HG03460 (cell line): ENCODE data around the gene P4HA2.

Experiments
- ATAC-seq: cut with Tn5 transposase; IDR thresholded peaks from one replicate; pipeline ENCODE4 v1.9.1; 2021; ENCODE audit not compliant: unreplicated experiment

The P4HA2 gene

GRCh38 chr5:132204371-132205135, 23.1 kb downstream of the P4HA2 start:
- no peak for ATAC-seq

DNA sequence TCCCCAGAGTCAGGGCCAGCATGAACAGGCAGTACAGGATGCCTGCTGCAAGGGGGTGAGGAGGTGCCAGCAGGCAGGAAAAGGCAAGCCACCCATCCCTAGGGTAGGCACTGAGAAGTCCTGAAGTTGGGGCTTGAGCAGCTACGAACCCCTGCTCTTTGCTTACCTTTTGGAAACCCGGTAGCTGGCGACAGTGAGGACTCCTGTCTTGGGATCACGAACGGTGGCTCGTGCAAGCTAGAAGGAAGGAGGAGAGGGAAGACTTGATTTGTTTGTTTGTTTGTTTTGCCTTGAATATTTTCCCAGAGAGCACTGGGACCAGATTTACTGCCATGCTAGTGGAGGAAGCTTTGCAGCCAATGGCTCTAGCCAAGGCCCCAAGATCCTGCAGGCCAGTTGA, 23.7 kb downstream of the P4HA2 start:
- no peak for ATAC-seq

- no peak for ATAC-seq
Observed at GRCh38 chr5:132203464-132203818, 24.2 kb downstream of the P4HA2 start.

DNA sequence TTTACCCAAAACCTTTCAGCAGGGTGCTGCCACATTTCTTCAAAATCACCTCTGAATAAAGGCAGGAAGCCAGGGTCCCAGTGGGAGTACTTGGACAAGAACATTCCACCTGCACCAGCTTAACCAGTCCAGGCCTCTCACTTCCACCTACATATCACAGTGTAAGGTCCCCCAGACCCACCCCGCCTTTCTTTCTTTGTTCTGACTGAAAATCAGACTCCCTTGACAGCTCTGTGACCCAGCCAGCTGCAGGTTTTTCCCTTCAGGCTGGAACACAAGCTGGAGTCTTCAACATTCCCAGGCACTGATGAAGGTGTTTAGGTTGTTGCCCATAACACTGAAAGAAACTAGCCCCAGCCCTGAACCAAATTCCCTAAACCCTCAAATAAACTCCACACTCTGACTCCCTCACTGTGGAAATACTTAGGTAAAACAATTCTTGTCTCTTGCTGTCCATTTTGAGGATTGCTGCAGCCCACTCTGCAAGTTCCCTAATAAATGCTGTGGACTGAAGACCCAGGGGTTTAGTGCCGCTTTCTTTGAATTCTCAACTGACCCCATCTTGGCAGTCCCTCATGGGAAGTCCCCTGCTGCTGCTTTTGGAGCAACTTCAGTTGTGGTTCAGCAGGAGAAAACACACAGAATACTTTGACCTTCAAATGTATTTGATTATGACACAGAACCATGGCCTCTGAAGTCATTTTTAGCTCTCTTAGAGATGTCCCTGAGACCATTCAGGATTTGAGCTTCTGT, 24.8 kb downstream of the P4HA2 start:
- ATAC-seq = no peak

DNA sequence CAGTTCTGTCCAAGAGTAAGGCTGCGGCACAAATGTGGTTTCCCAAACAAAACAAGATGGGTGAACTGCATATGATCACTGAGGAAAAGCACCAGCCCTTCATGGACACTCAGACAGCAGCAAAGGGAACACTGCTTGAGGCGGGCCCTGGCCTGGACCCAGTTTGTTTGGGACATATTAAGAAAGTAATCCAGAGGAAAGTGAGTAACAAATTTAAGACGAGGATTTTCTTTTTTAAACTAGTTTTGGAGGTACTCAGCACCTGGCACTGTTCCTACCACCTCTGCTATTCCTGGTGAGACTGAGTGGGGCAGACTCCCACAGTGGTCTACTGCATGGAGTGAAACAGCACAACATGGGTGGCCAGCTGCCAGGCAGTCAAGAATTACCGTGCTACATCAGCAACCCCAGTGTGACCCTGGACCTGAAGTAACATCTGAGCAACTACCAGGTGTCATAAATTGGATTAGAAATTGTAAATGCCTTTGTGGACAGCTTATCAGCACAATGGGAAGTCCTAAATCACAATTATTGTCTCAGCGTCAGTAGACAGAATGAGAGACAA, 28.5 kb downstream of the P4HA2 start:
- no peak for ATAC-seq

- ATAC-seq = no peak
Observed at GRCh38 chr5:132198571-132198970, 29.1 kb downstream of the P4HA2 start.

DNA sequence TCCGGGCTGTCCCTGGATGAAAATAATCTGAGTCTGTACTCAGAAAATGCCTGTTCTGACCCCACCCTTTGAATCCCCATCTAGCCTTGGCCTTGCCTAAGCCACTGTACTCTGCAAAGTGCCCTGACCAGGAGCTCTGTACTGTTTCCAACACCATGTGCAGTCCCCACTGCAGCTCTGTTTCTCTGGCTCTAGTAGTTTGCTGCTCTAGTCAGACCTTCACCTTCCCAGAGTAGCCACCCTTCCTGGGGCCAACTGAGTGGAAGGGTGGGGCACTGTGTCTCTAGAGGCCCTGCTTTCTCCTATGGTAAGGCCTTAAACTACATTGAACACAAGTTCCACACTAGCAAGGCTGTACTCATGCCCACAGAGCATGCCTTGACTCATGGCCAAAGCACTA, 31.9 kb downstream of the P4HA2 start:
- no peak for ATAC-seq

DNA sequence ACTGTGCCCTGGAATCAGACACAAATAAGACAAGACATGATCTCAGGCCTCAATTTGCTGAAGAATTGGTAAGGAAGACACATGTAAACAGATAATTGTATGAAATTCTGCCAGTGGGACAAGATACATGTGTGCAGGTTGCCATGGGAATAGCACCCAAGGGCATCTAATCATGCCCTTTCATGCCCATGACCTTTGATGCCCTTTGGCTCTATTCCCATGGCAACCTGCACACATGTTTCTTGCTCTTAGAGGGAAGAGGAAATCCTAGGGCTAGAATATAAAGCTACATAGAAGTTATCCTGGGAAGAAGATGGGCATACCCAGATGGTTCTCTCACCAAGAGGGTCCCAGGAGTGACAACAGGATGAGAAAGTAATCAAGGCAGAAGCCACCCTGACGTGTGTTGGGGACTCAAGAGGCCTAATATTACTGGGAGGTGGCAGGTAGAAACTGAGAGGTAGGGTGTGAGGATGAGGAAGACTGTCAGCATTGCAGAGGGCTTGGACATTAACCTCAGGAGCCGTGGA, 34.4 kb downstream of the P4HA2 start:
- no peak for ATAC-seq

- peak; percentile 77 for ATAC-seq
Observed at GRCh38 chr5:132190161-132190817, 37.4 kb downstream of the P4HA2 start.

DNA sequence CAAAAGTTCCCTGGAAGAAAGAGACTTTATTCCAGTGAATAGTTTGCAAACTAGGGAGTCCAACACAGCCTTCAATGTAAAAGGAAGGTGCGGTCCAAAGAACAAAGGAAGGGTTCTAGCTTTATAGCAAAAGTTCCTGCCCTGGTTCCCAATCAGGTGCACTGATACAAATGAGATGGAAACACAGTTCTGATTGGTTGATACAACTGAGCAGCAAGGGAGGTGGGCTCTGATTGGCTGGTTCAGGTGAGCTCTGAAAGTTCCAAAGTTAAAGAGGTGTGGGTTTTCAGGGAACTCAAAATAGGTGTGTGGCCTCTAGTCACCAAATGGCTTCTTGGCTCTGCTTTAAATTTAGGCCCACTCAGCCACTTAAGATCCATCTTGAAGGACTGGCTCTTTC, 43.1 kb downstream of the P4HA2 start:
- ATAC-seq = no peak

DNA sequence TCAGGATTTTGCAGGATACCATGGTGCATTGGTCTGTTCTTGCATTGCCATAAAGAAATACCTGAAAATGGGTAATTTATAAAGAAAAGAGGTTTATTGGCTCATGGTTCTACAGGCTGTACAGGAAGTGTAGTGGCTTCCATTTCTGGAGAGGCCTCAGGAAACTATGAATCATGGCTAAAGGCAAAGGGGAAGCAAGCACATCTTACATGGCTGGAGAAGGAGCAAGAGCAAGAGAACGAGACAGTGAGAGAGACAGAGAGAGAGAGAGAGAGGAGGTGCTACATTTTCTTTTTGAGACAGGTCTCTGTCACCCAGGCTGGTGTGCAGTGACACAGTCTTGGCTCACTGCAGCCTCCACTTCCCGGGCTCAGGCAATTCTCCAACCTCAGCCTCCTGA, 43.9 kb downstream of the P4HA2 start:
- ATAC-seq = no peak

GRCh38 chr5:132182359-132183040, 45.2 kb downstream of the P4HA2 start:
- no peak for ATAC-seq

GRCh38 chr5:132181011-132181629, 46.5 kb downstream of the P4HA2 start:
- ATAC-seq = no peak

DNA sequence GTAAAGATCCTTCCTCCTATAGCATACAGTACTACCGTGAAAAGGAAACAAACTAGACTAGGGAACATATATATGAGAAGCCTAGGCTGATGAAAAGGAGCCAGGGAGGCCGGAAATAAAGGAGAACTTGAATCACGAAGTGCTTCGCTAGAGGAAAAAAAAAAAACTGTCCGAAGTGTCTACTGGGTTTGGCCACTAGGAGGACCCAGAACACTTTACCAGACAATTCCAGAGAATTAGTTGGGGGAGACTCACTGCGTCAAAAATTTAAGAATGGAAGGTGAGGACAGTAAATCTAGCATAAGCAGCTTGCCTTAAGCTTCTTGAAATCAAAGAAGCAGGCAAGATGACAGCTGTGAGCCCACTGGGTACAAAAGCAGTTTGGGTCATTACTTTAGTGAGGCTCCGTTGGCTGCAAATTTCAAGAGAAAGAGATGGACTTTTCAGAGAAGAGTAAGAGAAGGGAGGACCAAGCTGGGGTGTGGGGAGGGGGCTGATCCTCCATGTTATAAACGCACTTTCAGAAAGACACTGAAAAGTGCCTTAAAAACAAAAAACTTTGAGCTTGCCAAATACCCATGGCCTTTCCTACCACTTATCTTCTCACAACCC, 47.4 kb downstream of the P4HA2 start:
- no peak for ATAC-seq

GRCh38 chr5:132179405-132179804, 48.2 kb downstream of the P4HA2 start:
- no peak for ATAC-seq

GRCh38 chr5:132177691-132178149, 49.9 kb downstream of the P4HA2 start:
- no peak for ATAC-seq

DNA sequence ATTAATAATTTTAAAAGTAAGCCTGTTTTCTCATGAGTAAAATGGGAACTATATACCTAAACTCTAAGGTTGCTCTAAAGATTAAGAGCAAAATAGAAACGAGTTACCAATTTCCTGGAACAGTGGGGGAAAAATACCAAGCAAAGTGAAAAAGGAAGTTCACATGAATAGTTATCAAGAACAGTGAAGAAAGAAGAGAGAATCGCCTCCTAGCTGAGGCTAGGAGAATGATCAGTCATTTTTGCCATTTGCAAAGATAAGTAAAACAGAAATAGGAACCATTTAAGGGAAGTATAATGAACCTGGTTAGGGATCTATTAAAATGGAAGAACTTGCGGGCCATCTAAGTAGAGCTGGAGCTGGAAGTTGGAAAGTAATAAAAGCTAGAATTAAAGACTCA, 50.7 kb downstream of the P4HA2 start:
- no peak for ATAC-seq

DNA sequence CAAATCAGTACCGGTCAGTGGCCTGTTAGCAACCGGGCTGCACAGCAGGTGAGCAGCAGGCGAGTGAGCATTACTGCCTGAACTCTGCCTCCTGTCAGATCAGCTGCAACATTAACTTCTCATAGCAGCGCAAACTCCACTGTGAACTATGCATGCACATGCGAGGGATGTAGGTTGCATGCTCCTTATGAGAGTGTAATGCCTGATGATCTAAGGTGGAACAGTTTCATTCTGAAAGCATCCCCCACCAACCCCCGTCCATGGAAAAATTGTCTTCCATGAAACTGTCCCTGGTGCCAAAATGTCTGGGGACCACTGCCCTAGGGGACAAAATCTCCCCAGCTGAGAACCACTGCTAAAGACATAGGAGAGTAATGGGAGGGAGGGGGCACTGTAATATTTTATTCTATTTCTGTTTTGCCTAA, 51.1 kb downstream of the P4HA2 start:
- ATAC-seq = no peak

DNA sequence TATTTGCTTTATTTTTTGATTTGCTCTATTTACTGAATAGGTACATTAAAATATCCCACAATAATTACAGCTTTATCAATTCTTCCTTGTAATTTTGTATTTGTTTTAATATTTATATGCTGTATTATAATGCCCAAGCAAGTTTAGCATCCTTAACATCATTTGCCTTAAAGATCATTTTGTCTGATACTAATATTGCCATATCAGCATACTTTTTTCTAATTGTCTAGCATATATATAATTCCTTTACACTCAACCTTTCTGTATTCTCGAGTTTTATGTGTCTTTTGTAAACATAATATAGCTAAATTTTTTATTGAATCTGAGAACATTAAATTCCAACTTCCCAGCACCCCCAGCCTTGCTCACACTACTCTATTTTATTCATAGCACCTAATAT, 64.7 kb downstream of the P4HA2 start:
- ATAC-seq = no peak
